ENCODE measurements around the gene GLI3. TPM values are rescaled to one million over a fixed set of nuclear protein-coding genes. Genes with fewer than 3 reads are reported as not detected.

The GLI3 gene
- total RNA-seq, 2 donors from 2014 or later: 3.4 to 6.6 TPM

DNA sequence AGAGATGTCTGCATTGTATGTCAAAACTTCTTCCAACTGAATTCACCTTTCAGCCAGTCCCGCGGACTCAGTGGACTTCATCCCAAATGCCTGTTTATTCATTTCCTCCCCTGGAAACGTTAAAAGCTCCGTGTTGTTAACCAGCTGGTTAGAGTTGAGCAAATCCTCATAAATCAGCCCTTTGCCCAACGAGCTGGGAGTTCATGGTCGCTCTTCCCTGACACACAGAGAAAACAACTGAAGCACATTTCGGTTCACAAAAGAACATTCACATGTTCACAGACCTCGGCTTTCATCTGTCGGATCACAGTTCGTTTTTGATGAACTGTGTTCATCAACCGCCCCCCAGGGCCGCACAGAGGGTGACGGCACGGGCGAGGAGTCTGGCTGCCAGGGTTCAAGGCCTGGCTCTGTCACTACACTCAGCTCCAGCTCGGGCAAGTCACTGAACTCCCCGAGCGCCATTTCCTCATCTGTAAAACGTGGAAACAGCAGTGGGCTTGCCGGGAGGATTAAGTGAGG lies 62.6 kb downstream of the GLI3 start:
- Histone ChIP-seq H3K36me3 (no peaks in the 10 kb centered on the region), H3K27me3 (replicated peaks; ENCODE audit: insufficient read depth) (no peaks in the 10 kb centered on the region), H3K4me1 (ENCODE audit: control insufficient read depth in 1 of 2, low read depth in 2 of 2) (peaks cover 0 to 7% of the 10 kb centered on the region in 2 donors), H3K4me3 (no peak overlapping the region), H3K27ac (no peak overlapping the region), H3K9me3 (no peaks in the 10 kb centered on the region)
- TF ChIP-seq, protein P1, sequence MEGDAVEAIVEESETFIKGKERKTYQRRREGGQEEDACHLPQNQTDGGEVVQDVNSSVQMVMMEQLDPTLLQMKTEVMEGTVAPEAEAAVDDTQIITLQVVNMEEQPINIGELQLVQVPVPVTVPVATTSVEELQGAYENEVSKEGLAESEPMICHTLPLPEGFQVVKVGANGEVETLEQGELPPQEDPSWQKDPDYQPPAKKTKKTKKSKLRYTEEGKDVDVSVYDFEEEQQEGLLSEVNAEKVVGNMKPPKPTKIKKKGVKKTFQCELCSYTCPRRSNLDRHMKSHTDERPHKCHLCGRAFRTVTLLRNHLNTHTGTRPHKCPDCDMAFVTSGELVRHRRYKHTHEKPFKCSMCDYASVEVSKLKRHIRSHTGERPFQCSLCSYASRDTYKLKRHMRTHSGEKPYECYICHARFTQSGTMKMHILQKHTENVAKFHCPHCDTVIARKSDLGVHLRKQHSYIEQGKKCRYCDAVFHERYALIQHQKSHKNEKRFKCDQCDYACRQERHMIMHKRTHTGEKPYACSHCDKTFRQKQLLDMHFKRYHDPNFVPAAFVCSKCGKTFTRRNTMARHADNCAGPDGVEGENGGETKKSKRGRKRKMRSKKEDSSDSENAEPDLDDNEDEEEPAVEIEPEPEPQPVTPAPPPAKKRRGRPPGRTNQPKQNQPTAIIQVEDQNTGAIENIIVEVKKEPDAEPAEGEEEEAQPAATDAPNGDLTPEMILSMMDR (IDR thresholded peaks at IDR 0.05): no peak
- DNase-seq (ENCODE audit: low spot score) (no peak), ATAC-seq (ENCODE audit: insufficient number of reproducible peaks, low FRiP score, low read depth) (no peak)

GRCh38 chr7:42170724-42171123 lies 66.3 kb downstream of the GLI3 start:
- Histone ChIP-seq H3K9me3 (no peaks in the 10 kb centered on the region), H3K4me1 (ENCODE audit: control insufficient read depth in 1 of 2, low read depth in 2 of 2) (peaks cover 3 to 4% of the 10 kb centered on the region in 2 donors), H3K4me3 (no peak overlapping the region), H3K27me3 (replicated peaks; ENCODE audit: insufficient read depth) (no peaks in the 10 kb centered on the region), H3K27ac (no peak overlapping the region), H3K36me3 (no peaks in the 10 kb centered on the region)
- ATAC-seq (ENCODE audit: insufficient number of reproducible peaks, low FRiP score, low read depth): no peak
- TF ChIP-seq, protein P1 (IDR thresholded peaks at IDR 0.05): no peak
- DNase-seq (ENCODE audit: low spot score): no peak

DNA sequence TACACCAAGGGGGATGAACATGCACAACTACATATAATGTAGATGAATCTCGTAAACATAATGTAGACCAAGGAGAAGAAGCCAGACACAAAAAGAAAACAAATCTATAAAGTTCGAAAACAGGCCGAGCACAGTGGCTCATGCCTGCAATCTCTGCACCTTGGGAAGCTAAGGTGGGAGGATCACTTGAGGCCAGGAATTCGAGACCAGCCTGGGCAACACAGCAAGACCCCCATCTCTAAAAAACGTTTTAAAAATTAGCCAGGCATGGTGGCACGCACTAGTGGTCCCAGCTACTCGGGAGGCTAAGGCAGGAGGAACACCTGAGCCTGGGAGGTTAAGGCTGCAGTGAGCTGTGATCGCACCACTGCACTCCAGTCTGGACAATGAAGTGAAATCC lies 68.5 kb downstream of the GLI3 start:
- Histone ChIP-seq H3K4me1 (ENCODE audit: control insufficient read depth in 1 of 2, low read depth in 2 of 2) (peaks cover 3 to 4% of the 10 kb centered on the region in 2 donors), H3K9me3 (no peaks in the 10 kb centered on the region), H3K36me3 (no peaks in the 10 kb centered on the region), H3K27me3 (replicated peaks; ENCODE audit: insufficient read depth) (no peaks in the 10 kb centered on the region), H3K27ac (no peak overlapping the region), H3K4me3 (no peak overlapping the region)
- DNase-seq (ENCODE audit: low spot score) (no peak), ATAC-seq (ENCODE audit: insufficient number of reproducible peaks, low FRiP score, low read depth) (no peak)
- TF ChIP-seq, protein P1 (IDR thresholded peaks at IDR 0.05): no peak

- Histone ChIP-seq H3K9me3 (no peaks in the 10 kb centered on the region), H3K4me1 (ENCODE audit: control insufficient read depth in 1 of 2, low read depth in 2 of 2) (peaks cover 3 to 4% of the 10 kb centered on the region in 2 donors), H3K36me3 (no peaks in the 10 kb centered on the region), H3K27ac (no peak overlapping the region), H3K27me3 (replicated peaks; ENCODE audit: insufficient read depth) (no peaks in the 10 kb centered on the region), H3K4me3 (no peak overlapping the region)
- no peak for DNase-seq (ENCODE audit: low spot score)
- TF ChIP-seq, protein P1 (IDR thresholded peaks at IDR 0.05): no peak
- ATAC-seq (ENCODE audit: insufficient number of reproducible peaks, low FRiP score, low read depth): no peak
Observed at GRCh38 chr7:42167631-42168236, 69.3 kb downstream of the GLI3 start.

GRCh38 chr7:42167206-42167605 lies 69.8 kb downstream of the GLI3 start:
- no peaks in the 10 kb centered on the region for H3K36me3 ChIP-seq
- TF ChIP-seq, protein P1 (IDR thresholded peaks at IDR 0.05): no peak
- no peak overlapping the region for H3K4me3 ChIP-seq
- no peak overlapping the region for H3K27ac ChIP-seq
- H3K4me1 ChIP-seq (ENCODE audit: control insufficient read depth in 1 of 2, low read depth in 2 of 2): peaks cover 3 to 4% of the 10 kb centered on the region in 2 donors
- no peak for DNase-seq (ENCODE audit: low spot score)
- no peaks in the 10 kb centered on the region for H3K9me3 ChIP-seq
- ATAC-seq (ENCODE audit: insufficient number of reproducible peaks, low FRiP score, low read depth): no peak
- no peaks in the 10 kb centered on the region for H3K27me3 ChIP-seq (replicated peaks; ENCODE audit: insufficient read depth)

All from thoracic aorta (tissue), 2 donors.